HL-60 (cell line): ENCODE data around the gene ALDH9A1.
"Not testable (repeated sequence)": the region's sequence is repeated elsewhere in the genome, so short reads cannot be mapped to it uniquely, and the experiment has no call there.

Source experiments
- DNase-seq, 2 experiments: peaks; one replicate each; pipeline ENCODE4 v3.0.0-alpha.2; 2010 to 2020; ENCODE audit warnings: low read depth in 1 of 2, low spot score in 1 of 2
- H3K27ac ChIP-seq: fragments of 250-450 bp; sonication (Bioruptor Pico); replicated peaks from 2 replicates; pipeline ENCODE4 v1.5.1; 2020; ENCODE audit warnings: mild to moderate bottlenecking, moderate library complexity
- H3K27me3 ChIP-seq: fragments of 250-450 bp; sonication (Bioruptor Pico); 2 replicates; pipeline ENCODE4 v1.5.1; 2021; ENCODE audit warnings: mild to moderate bottlenecking, moderate library complexity; ENCODE audit not compliant: insufficient read depth, poor library complexity, severe bottlenecking
- H3K4me3 ChIP-seq: replicated peaks from 2 replicates; pipeline ENCODE4 v1.5.1; 2011; ENCODE audit warnings: mild to moderate bottlenecking, control low read depth, low read length; ENCODE audit not compliant: insufficient read depth
- GABPA ChIP-seq: IDR thresholded peaks from 2 replicates; pipeline ENCODE4 v1.6.1; 2012; ENCODE audit warnings: low read depth
- POLR2AphosphoS5 ChIP-seq: IDR thresholded peaks from 2 replicates; pipeline ENCODE4 v1.6.1; 2012; ENCODE audit warnings: low read depth
- SPI1 ChIP-seq: IDR thresholded peaks from 2 replicates; pipeline ENCODE4 v1.6.1; 2012; ENCODE audit warnings: low read depth, mild to moderate bottlenecking, borderline replicate concordance
- TF ChIP-seq, protein P1 (sequence below): IDR thresholded peaks from one replicate; pipeline ENCODE4 v1.5.1; 2011; ENCODE audit warnings: low read length, control low read depth, inconsistent platforms; ENCODE audit not compliant: insufficient read depth
- TF ChIP-seq, protein P2 (sequence below): IDR thresholded peaks from 2 replicates; pipeline ENCODE4 v1.6.1; 2012; ENCODE audit warnings: low read depth; ENCODE audit not compliant: insufficient replicate concordance

The ALDH9A1 gene

DNA sequence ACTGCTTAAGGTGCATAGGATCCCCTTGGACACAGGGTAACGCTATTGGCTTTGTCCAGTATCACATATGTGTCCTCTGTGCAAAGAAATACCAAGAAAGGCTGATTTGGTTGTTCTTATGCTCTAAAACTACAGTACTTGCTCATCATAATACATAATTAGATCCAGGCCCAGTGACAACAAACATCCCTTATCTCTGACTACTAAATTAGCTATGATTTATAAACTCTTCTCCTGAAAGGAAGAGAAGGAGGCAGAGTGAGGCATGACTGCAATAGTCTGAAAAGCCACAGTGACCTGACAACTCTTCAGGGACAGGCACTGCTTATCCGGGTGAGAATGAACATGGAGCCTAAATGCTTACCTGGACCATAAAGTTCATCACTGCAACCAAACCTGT is 36.7 kb downstream of the ALDH9A1 start:
- no peak for DNase-seq
- no peak overlapping the region for H3K4me3 ChIP-seq
- TF ChIP-seq POLR2AphosphoS5 (no peak), SPI1 (no peak), GABPA (no peak)
- TF ChIP-seq, protein P1, sequence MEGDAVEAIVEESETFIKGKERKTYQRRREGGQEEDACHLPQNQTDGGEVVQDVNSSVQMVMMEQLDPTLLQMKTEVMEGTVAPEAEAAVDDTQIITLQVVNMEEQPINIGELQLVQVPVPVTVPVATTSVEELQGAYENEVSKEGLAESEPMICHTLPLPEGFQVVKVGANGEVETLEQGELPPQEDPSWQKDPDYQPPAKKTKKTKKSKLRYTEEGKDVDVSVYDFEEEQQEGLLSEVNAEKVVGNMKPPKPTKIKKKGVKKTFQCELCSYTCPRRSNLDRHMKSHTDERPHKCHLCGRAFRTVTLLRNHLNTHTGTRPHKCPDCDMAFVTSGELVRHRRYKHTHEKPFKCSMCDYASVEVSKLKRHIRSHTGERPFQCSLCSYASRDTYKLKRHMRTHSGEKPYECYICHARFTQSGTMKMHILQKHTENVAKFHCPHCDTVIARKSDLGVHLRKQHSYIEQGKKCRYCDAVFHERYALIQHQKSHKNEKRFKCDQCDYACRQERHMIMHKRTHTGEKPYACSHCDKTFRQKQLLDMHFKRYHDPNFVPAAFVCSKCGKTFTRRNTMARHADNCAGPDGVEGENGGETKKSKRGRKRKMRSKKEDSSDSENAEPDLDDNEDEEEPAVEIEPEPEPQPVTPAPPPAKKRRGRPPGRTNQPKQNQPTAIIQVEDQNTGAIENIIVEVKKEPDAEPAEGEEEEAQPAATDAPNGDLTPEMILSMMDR: no peak
- TF ChIP-seq, protein P2, sequence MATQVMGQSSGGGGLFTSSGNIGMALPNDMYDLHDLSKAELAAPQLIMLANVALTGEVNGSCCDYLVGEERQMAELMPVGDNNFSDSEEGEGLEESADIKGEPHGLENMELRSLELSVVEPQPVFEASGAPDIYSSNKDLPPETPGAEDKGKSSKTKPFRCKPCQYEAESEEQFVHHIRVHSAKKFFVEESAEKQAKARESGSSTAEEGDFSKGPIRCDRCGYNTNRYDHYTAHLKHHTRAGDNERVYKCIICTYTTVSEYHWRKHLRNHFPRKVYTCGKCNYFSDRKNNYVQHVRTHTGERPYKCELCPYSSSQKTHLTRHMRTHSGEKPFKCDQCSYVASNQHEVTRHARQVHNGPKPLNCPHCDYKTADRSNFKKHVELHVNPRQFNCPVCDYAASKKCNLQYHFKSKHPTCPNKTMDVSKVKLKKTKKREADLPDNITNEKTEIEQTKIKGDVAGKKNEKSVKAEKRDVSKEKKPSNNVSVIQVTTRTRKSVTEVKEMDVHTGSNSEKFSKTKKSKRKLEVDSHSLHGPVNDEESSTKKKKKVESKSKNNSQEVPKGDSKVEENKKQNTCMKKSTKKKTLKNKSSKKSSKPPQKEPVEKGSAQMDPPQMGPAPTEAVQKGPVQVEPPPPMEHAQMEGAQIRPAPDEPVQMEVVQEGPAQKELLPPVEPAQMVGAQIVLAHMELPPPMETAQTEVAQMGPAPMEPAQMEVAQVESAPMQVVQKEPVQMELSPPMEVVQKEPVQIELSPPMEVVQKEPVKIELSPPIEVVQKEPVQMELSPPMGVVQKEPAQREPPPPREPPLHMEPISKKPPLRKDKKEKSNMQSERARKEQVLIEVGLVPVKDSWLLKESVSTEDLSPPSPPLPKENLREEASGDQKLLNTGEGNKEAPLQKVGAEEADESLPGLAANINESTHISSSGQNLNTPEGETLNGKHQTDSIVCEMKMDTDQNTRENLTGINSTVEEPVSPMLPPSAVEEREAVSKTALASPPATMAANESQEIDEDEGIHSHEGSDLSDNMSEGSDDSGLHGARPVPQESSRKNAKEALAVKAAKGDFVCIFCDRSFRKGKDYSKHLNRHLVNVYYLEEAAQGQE: no peak
- H3K27me3 ChIP-seq: no peaks in the 10 kb centered on the region
- H3K27ac ChIP-seq: no peak overlapping the region

DNA sequence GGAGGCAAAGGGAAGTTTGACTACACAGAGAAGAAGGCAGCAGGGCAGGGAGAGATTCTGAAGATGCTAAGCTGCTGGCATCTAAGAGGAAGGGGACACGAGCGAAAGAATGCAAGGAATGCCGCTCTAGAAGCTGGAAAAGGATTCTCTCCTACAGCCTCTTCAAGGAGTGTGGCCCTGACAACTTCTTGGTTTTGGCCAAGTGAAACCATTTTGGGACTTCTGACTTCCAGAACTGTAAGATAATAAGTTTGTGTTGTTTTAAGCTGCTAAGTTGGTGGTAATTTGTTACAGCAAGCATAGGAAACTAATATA is 38.8 kb downstream of the ALDH9A1 start:
- Histone ChIP-seq H3K27me3 (no peaks in the 10 kb centered on the region), H3K27ac (no peak overlapping the region), H3K4me3 (no peak overlapping the region)
- TF ChIP-seq, protein P2: no peak
- no peak for TF ChIP-seq SPI1
- TF ChIP-seq, protein P1: no peak
- TF ChIP-seq POLR2AphosphoS5: no peak
- no peak for DNase-seq

DNA sequence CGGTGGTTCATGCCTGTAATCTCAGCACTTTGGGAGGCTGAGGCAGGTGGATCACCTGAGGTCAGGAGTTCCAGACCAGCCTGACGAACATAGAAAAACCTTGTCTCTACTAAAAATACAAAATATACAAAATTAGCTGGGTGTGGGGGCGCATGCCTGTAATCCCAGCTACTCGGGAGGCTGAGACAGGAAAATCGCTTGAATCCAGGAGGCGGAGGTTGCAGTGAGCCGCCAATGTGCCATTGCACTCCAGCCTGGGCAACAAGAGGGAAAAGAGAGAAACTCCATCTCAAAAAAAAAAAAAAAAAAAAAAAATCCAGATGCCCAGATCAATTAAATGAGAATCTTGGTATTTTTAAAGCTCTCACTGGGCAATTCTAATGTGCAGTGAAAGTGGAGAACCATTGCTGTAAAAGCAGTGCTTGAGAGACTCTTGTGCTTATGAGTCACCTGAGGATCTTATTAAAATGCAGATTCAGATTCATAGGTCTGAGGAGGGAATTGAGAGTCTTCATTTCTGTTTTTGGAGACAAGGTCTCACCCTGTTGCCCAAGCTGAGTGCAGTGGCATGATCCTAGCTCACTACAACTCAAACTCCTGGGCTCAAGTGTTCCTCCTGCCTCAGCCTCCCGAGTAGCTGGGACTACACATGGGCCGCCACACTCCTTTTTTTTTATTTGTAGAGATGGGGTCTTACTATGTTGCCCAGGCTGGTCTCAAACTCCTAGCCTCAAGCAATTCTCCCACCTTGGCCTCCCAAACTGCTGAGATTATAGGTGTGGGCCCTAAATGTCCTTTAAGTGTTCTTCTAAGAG is 39.4 kb downstream of the ALDH9A1 start:
- H3K27ac ChIP-seq, DNase-seq, H3K27me3 ChIP-seq, H3K4me3 ChIP-seq: not testable (repeated sequence)

DNA sequence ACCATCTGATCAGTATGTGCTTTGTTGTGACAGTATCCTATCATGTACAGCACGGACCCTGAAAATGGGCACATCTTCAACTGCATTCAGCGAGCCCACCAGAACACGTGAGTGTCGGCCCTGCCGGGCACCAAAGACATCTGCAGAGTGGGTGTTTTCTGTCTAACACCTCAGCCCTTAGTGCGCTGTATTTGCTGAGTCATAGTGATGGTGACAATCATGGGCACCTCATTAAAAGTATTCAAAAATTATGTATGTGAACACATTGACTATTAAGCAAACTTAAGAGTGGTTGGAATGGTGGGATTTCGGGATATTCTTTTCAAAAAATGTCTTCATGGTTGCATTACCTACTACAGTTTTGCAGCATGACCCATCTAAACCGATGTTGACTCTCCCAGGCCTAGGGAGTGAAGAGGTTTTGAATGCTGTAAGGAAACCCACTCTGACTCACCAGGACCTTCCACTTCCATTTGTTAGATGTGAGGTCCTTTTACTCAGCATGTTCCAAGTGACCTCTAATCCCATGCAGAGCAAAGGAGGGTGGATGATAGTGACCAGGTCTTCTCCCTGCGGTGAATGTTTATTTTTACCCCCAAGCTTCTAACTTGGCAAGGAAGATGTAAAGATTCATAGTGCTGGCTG is 47.3 kb downstream of the ALDH9A1 start:
- Histone ChIP-seq H3K27ac (no peak overlapping the region), H3K27me3 (no peaks in the 10 kb centered on the region), H3K4me3 (no peak overlapping the region)
- TF ChIP-seq, protein P1: no peak
- no peak for TF ChIP-seq SPI1
- no peak for DNase-seq
